ENCODE measurements around the gene KIT.

Gene KIT

DNA sequence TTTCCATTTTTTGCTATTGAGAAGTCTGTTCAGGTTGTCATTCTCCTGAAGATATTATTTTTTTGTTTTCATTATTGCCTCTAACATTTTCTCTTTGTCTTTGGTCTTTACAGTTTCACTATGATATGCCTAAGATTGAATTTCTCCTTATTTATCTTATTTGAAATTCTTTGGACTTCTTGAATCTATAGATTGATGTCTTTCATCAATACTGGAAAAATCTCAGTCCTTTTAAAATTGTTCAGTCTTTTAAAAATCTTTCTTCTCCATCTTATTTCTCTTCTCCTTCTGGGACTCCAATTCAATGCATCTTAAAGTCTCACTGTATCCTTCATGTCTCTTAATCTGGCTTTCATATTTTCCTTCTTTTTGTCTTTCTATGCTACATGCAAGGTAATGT, 86.7 kb downstream of the KIT start:
- DNase-seq (ENCODE audit: low read depth, low spot score): no peak

DNA sequence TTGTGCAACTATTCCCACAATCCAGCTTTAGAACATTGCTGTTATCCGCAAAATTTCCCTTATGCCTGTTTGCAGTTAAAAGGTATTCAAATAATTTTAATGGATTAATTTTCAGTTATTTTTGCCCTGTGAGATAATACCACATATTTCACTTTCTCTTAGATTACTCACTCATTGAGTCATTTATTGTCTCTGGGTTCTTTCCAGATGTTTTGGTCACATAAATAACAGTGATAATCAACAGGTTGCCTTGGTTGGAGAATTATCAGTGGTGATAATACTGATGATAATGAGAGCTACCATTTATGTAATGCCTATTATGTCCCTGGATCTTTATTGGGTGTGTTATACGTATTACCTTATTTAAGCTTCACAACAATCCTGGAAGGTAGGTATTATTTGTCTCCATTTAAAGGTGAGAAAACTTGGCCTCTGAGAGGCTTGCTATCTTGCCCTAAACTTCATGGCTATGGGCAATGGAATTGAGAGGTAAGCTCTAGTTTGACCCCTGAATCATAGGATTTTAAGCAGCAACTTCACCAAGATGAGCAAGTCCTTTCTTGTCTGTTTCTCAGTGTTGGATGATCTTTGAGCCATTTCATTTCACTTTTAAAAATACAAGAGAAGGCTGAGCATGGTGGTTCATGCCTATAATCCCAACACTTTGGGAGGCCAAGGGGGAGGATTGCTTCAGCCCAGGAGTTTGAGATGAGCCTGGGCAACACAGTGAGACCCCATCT, 87.4 kb downstream of the KIT start:
- DNase-seq (ENCODE audit: low read depth, low spot score): no peak

DNA sequence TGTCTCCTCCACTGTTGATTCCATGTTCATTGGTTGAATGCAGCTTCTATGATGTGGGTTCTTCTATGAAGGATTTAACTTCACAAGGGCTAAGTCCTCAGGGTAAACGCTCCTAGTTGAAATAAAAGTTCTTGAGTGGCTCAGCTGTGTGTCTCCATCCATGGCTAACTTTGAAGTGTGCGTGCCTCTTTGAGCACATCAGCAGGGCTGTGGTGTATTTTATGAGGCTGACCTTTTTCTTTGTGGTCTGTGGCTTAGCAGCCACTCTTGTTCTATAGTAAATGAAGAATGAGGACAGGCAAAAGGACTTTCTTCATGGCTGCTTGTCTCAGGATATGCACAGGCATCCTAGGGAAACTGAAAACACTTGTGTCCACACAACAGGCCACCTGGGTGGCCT, 88.5 kb downstream of the KIT start:
- DNase-seq (ENCODE audit: low read depth, low spot score): no peak

DNA sequence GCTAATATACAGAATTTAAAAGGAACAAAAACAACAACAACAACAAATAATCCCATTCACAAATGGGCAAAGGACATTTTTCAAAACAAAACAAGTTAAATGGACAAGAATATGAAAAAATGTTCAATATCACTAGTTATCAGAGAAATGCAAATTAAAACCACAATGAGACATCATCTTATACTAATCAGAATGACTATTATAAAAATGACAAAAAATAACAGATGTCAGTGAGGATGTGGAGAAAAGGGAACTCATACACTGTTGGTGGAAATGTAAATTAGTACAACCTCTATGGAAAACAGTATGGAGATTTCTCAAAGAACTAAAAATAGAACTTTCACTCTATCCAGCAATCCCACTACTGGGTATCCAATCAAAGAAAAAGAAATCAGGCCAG, 92.6 kb downstream of the KIT start:
- DNase-seq (ENCODE audit: low read depth, low spot score): no peak

DNA sequence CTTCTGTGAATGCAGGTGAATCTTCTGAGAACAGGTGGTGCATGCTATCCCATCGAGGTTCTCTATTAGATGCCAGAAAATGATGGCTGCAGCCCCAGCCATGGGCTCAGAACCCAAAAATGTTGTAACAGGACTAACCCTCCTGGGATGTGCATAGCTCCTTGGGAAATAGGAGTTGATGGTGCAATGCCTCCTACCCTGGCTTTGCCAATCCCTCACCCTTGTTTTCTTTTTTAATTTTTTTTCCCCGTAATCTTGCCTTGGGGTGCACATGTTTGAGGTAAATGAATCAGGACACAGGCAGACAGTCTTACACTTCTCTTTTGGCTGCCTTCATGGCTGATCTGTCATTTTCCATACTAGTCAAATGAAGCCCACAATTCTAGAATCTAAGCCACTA, 96.6 kb downstream of the KIT start:
- no peak for DNase-seq (ENCODE audit: low read depth, low spot score)

DNA sequence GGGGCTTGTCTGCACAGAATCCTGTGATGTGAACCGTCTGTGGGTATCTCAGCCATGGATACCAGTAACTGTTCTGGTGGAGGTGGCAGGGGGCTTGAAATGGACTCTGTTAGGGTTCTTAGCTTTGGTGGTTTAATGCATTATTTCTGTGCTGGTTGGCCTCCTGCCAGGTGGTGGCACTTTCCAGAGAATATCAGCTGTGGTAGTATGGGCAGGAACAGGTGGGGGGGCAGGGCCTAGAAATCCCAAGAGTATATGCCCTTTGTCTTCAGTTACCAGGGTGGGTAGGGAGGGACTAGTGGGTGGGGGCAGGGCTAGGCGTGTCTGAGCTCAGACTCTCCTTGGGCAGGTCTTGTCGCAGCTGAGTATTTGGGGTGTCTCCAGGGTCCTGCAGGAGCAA, 106.7 kb downstream of the KIT start:
- DNase-seq (ENCODE audit: low read depth, low spot score): no peak

DNA sequence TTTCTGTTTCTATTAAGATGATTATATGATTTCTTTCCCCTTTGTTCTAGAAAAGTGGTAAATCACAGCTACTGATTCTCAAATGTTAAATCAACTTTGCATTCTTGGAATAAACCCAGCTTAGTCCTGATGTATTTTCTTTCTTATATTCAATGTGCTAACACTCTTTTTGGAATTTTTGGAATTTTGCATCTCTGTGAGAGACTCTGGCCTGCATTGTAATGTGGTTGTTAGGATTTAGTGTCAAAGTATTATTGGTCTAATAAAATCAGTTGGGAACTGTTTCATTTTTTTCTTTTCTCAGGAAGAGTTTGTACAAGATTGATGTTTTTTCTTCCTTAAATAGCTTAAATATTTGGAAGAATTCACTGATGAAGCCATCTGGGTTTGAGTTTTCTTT, 109.6 kb downstream of the KIT start:
- DNase-seq (ENCODE audit: low read depth, low spot score): no peak

DNA sequence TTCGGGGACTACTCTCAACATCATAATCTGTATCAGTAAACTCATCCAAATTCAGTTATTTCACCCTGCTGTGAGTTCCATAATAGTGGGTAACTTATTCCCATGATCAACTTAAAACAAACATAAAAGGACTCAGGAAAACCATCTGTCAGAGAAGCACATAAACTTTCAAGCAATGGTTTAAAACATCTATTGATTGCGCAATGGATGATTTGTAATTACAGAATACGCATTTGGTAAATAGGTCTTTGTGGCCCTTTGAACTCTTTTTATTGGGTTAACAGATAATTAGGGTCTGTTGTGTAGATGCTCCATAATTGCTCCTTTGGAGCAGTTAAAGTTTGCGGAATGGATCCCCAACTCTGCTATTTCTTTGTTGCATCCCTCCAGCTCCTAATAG, 115.3 kb downstream of the KIT start:
- no peak for DNase-seq (ENCODE audit: low read depth, low spot score)

DNA sequence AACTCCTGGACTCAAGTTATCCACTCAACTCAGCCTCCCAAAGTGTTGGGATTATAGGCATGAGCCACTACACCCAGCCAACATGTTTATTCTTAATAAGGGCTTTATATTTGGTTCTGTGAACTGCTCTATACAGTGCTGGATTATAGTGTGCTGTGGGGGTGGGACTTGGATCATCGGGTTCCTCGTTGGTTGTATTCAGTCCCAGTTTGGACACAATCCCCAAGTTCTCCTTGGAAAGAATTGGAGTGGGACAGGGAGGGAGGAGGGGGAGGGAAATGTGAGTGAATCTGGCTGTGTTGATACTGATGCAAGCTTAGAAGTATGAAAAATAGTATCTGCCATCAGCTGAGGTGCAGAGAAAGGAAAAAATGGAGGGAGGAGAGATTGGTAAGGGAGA, 121.3 kb downstream of the KIT start:
- DNase-seq (ENCODE audit: low read depth, low spot score): no peak

DNA sequence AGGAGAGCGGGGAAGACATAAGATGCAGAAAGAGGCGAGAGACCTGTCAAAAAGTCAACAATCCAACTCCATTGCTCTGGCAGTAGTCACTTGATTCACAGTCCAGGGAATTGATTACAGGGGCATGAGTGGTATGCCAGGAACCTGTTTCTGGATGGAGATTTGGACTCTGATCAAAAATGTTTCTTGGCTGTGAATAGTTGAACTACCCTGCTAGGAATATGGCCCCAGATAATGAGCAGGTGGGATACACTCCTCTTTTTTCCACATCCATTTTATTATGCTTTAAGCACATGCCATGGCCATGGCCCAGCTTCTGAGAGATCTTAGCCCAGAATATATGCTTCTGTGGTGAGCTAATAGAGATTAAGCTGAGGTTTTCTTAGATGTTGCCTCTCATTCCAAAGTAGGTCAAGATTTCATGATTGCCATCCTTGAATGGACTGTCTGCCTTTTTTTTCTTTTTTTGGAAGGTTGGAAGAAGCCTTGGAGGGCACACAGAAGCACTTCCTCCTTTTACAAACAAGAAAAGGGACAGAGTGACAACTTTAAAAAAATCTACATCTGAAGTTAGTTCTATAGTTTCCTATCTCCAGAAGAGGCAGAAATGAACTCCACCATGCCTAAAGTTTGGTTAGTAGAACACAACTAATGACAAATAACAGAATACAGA, 121.9 kb downstream of the KIT start:
- DNase-seq (ENCODE audit: low read depth, low spot score): no peak

DNA sequence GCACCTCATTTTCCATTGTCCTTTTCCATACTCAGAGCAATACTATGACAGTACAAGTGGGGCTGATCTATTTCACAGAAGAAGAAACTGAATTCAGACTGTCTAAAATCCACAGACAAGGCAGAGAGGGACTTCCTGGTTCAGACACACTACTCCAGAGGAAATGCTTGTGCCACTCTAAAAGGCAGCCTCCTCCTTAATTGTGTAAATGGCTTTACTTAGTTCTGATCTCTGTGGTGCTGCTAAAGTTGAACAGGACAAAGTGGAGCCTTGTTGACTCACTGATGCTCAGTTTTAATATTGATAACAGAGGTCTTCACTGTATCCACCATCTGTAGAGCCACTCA, 122.4 kb downstream of the KIT start:
- no peak for DNase-seq (ENCODE audit: low read depth, low spot score)

DNA sequence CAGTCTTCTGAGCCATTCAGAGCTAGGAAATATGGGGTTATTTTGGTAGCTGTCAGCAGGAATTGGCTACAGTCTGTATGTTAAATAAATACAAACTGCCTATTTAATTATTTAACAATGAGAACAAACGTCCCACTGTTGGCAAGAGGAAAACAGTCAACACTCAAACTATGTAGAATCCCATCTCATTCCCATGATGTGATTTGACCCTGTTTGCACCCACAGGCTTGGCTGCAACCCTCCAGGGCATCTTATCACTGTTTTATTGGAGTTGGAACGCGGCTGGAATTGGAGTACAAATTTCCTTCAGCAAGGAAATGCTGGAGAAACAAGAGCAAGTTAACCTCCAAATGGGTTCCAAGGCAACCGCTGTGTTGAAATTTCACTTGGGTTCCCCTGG, 124.0 kb downstream of the KIT start:
- no peak for DNase-seq (ENCODE audit: low read depth, low spot score)

DNA sequence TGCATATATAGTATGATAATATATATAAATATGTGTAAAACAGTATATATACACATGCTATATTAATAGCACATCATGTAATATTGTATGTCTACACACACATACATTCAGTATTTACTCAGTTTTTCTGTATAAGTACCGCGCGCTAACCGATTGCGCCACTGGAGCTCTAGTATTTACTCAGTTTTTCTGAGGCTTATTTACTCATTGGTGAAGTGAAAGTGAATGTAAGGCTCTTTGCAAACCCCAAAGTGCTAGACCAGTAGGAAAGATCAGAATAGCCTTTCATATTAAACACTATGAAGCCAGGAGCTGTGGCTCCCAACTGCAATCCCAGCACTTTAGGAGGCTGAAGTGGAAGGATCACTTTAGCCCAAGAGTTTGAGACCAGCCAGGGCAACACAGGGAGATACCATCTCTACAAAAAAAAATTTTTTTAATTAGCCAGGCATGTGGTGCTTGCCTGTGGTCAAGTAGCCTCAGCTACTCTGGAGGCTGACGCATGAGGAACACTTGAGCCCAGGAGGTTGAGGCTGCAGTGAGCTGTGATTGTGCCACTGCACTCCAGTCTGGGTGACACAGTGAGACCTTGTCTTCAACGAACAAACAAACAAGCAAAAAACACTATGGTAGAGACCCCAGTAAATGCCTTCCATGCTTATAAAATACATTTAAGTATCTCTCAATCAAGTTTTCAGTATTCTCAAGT, 125.8 kb downstream of the KIT start:
- DNase-seq (ENCODE audit: low read depth, low spot score): no peak

DNA sequence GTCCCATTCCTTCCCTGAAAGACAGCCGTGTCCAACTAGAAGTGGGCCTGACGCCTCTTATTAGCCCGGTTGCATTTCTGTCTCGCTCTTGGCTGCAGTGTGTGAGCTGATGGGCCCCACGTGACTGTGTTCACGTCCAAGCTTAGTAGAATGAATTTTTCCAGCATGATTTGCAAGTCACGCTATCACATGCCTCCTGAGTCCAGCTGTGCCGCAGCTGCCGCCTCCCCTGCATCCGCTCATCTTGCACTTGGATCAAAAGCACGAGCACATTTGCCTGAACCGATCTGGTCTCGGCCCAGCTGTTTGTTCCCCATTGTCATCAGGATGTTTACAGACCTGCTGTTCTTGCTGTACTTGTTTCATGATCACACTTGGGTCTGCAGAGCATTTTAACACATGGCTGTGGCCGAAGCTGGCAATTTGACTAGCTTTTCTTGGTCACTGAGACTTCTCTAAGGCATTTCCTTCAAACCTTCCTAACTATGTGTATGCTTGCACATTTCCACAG, 126.5 kb downstream of the KIT start:
- DNase-seq (ENCODE audit: low read depth, low spot score): no peak

Measured in ELF-1 (cell line).